Measurements from ENCODE around the gene ALDH2. TPM values are rescaled to one million over a fixed set of nuclear protein-coding genes. Genes with fewer than 3 reads are reported as not detected.

The ALDH2 gene
- total and polyA plus RNA-seq, 2 donors (not counting 1 experiment from before 2014, with no cell fraction given), result 27.7 to 53.7 TPM

- TF ChIP-seq EZH2 (IDR thresholded peaks at IDR 0.05; ENCODE audit: low read length, missing control alignments), result no peak
- no peak for TF ChIP-seq CTCF (conservative IDR thresholded peaks at IDR 0.05 in 1 of 2, IDR thresholded peaks at IDR 0.05 in 1 of 2; ENCODE audit: low read depth in 1 of 2, low read length in 2 of 2)
- no peak for DNase-seq (ENCODE audit: low read depth in 2 of 2)
- H3K36me3 ChIP-seq (ENCODE audit: control insufficient read depth, insufficient read depth, low read length), result no peaks in the 10 kb centered on the region
These were observed 37.9 kb upstream of the ALDH2 start for GRCh38 chr12:111728795-111729194.

GRCh38 chr12:111730420-111730819 lies 36.3 kb upstream of the ALDH2 start:
- Histone ChIP-seq H3K27me3 (ENCODE audit: control insufficient read depth, insufficient read depth, low read length) (no peaks in the 10 kb centered on the region), H3K9ac (ENCODE audit: insufficient read depth, low read length) (no peak overlapping the region), H2AFZ (ENCODE audit: low read length) (no peak overlapping the region), H3K4me3 (replicated peaks in 1 of 4; ENCODE audit: control extremely low read depth in 1 of 4, insufficient read depth in 1 of 4, low read depth in 3 of 4, low read length in 4 of 4) (no peak overlapping the region), H3K36me3 (ENCODE audit: control insufficient read depth, insufficient read depth, low read length) (peaks cover 1% of the 10 kb centered on the region), H3K79me2 (ENCODE audit: control insufficient read depth, insufficient read depth, low read length) (no peaks in the 10 kb centered on the region), H4K20me1 (ENCODE audit: control insufficient read depth, extremely low read depth, insufficient read depth, low read length) (no peaks in the 10 kb centered on the region), H3K27ac (ENCODE audit: insufficient read depth, low read length) (no peak overlapping the region), H3K4me1 (ENCODE audit: control insufficient read depth, extremely low read depth, insufficient read depth, low read length) (no peaks in the 10 kb centered on the region), H3K9me3 (ENCODE audit: control insufficient read depth, insufficient read depth, low read depth, low read length) (no peaks in the 10 kb centered on the region), H3K4me2 (ENCODE audit: extremely low read depth, insufficient read depth, low read length) (no peak overlapping the region)
- TF ChIP-seq EZH2 (IDR thresholded peaks at IDR 0.05; ENCODE audit: low read length, missing control alignments), result no peak
- no peak for TF ChIP-seq CTCF (conservative IDR thresholded peaks at IDR 0.05 in 1 of 2, IDR thresholded peaks at IDR 0.05 in 1 of 2; ENCODE audit: low read depth in 1 of 2, low read length in 2 of 2)
- no peak for DNase-seq (ENCODE audit: low read depth in 2 of 2)

More at GRCh38 chr12:111728795-111729194, 37.9 kb upstream of the ALDH2 start:
- Histone ChIP-seq H4K20me1 (ENCODE audit: control insufficient read depth, extremely low read depth, insufficient read depth, low read length) (no peaks in the 10 kb centered on the region), H3K27ac (ENCODE audit: insufficient read depth, low read length) (no peak overlapping the region), H3K4me1 (ENCODE audit: control insufficient read depth, extremely low read depth, insufficient read depth, low read length) (no peaks in the 10 kb centered on the region), H3K27me3 (ENCODE audit: control insufficient read depth, insufficient read depth, low read length) (no peaks in the 10 kb centered on the region), H3K9ac (ENCODE audit: insufficient read depth, low read length) (no peak overlapping the region), H3K9me3 (ENCODE audit: control insufficient read depth, insufficient read depth, low read depth, low read length) (no peaks in the 10 kb centered on the region), H3K4me2 (ENCODE audit: extremely low read depth, insufficient read depth, low read length) (no peak overlapping the region), H3K4me3 (replicated peaks in 1 of 4; ENCODE audit: control extremely low read depth in 1 of 4, insufficient read depth in 1 of 4, low read depth in 3 of 4, low read length in 4 of 4) (no peak overlapping the region), H3K79me2 (ENCODE audit: control insufficient read depth, insufficient read depth, low read length) (no peaks in the 10 kb centered on the region), H2AFZ (ENCODE audit: low read length) (no peak overlapping the region)

GRCh38 chr12:111732786-111733185 lies 33.9 kb upstream of the ALDH2 start:
- no peaks in the 10 kb centered on the region for H3K79me2 ChIP-seq (ENCODE audit: control insufficient read depth, insufficient read depth, low read length)
- H3K9ac ChIP-seq (ENCODE audit: insufficient read depth, low read length), result no peak overlapping the region
- no peak for DNase-seq (ENCODE audit: low read depth in 2 of 2)
- TF ChIP-seq CTCF (conservative IDR thresholded peaks at IDR 0.05 in 1 of 2, IDR thresholded peaks at IDR 0.05 in 1 of 2; ENCODE audit: low read depth in 1 of 2, low read length in 2 of 2) (no peak), EZH2 (IDR thresholded peaks at IDR 0.05; ENCODE audit: low read length, missing control alignments) (no peak)
- no peaks in the 10 kb centered on the region for H3K9me3 ChIP-seq (ENCODE audit: control insufficient read depth, insufficient read depth, low read depth, low read length)
- no peak overlapping the region for H3K27ac ChIP-seq (ENCODE audit: insufficient read depth, low read length)
- no peak overlapping the region for H3K4me2 ChIP-seq (ENCODE audit: extremely low read depth, insufficient read depth, low read length)
- H3K36me3 ChIP-seq (ENCODE audit: control insufficient read depth, insufficient read depth, low read length), result peaks cover 1% of the 10 kb centered on the region
- no peaks in the 10 kb centered on the region for H3K4me1 ChIP-seq (ENCODE audit: control insufficient read depth, extremely low read depth, insufficient read depth, low read length)
- H2AFZ ChIP-seq (ENCODE audit: low read length), result no peak overlapping the region
- H4K20me1 ChIP-seq (ENCODE audit: control insufficient read depth, extremely low read depth, insufficient read depth, low read length), result no peaks in the 10 kb centered on the region
- H3K27me3 ChIP-seq (ENCODE audit: control insufficient read depth, insufficient read depth, low read length), result no peaks in the 10 kb centered on the region
- H3K4me3 ChIP-seq (replicated peaks in 1 of 4; ENCODE audit: control extremely low read depth in 1 of 4, insufficient read depth in 1 of 4, low read depth in 3 of 4, low read length in 4 of 4), result no peak overlapping the region
